Fibroblast of skin of back (primary cell): ENCODE data around the gene DSG1.
"Not testable (repeated sequence)": the region's sequence is repeated elsewhere in the genome, so short reads cannot be mapped to it uniquely, and the experiment has no call there.

Experiments
- DNase-seq: peaks from one replicate; pipeline ENCODE4 v3.0.0-alpha.2; 2013

DSG1 gene

GRCh38 chr18:31353336-31353735 is 35.4 kb downstream of the DSG1 start:
- not testable (repeated sequence) for DNase-seq

GRCh38 chr18:31354990-31355389 is 37.0 kb downstream of the DSG1 start:
- no peak for DNase-seq

GRCh38 chr18:31356025-31356424 is 38.1 kb downstream of the DSG1 start:
- no peak for DNase-seq

GRCh38 chr18:31364190-31364589 is 46.2 kb downstream of the DSG1 start:
- no peak for DNase-seq

GRCh38 chr18:31369478-31369877 is 51.5 kb downstream of the DSG1 start:
- DNase-seq: no peak

GRCh38 chr18:31371989-31372388 is 54.0 kb downstream of the DSG1 start:
- DNase-seq: no peak

- DNase-seq: no peak
Measured at GRCh38 chr18:31373641-31374040, 55.7 kb downstream of the DSG1 start.

GRCh38 chr18:31376477-31376876 is 58.5 kb downstream of the DSG1 start, which contains the start of gene DSG4:
DSG4 (plus strand) TSS chr18:31376777; CDS start chr18:31376912, 135 bp downstream.
- no peak for DNase-seq

- DNase-seq: no peak
Measured at GRCh38 chr18:31380912-31381311, 63.0 kb downstream of the DSG1 start.

- no peak for DNase-seq
Measured at GRCh38 chr18:31382107-31382506, 64.1 kb downstream of the DSG1 start.

GRCh38 chr18:31386741-31387140 is 68.8 kb downstream of the DSG1 start:
- DNase-seq: no peak

GRCh38 chr18:31393286-31393685 is 75.3 kb downstream of the DSG1 start:
- DNase-seq: no peak

- no peak for DNase-seq
Measured at GRCh38 chr18:31396796-31397612, 79.0 kb downstream of the DSG1 start.

- no peak for DNase-seq
Measured at GRCh38 chr18:31398191-31398590, 80.2 kb downstream of the DSG1 start.

GRCh38 chr18:31399306-31400032 is 81.5 kb downstream of the DSG1 start:
- no peak for DNase-seq

GRCh38 chr18:31401156-31402025 is 83.4 kb downstream of the DSG1 start:
- no peak for DNase-seq

- no peak for DNase-seq
Measured at GRCh38 chr18:31402026-31402373, 84.0 kb downstream of the DSG1 start.

- no peak for DNase-seq
Measured at GRCh38 chr18:31403409-31403808, 85.4 kb downstream of the DSG1 start.
